RWPE2 (cell line): ENCODE data around the gene NOX5.

Experiments
- ATAC-seq: fragments of 200-7000 bp; cut with Tn5 transposase; 3 replicates; pipeline ENCODE4 v1.9.1; 2021; ENCODE audit warnings: low read depth
- DNase-seq: peaks from one replicate; pipeline ENCODE4 v3.0.0-alpha.2; 2020; ENCODE audit warnings: low spot score
- H3K27ac ChIP-seq: fragments of 450-650 bp; 2 replicates; pipeline ENCODE4 v1.5.1; 2017; ENCODE audit warnings: mild to moderate bottlenecking; ENCODE audit not compliant: poor library complexity, severe bottlenecking
- H3K27me3 ChIP-seq: fragments of 250-450 bp; sonication (Bioruptor Pico); 2 replicates; pipeline ENCODE4 v1.5.1; 2021; ENCODE audit warnings: mild to moderate bottlenecking, moderate library complexity; ENCODE audit not compliant: insufficient read depth, poor library complexity, severe bottlenecking
- H3K36me3 ChIP-seq: fragments of 250-450 bp; sonication (Bioruptor Pico); 2 replicates; pipeline ENCODE4 v1.5.1; 2020; ENCODE audit warnings: low read depth, mild to moderate bottlenecking, moderate library complexity
- H3K4me1 ChIP-seq: fragments of 250-450 bp; sonication (Bioruptor Pico); 2 replicates; pipeline ENCODE4 v1.5.1; 2021; ENCODE audit warnings: mild to moderate bottlenecking, moderate library complexity; ENCODE audit not compliant: insufficient read depth, poor library complexity, severe bottlenecking
- H3K4me3 ChIP-seq: fragments of 250-450 bp; sonication (Bioruptor Pico); 2 replicates; pipeline ENCODE4 v1.5.1; 2021; ENCODE audit warnings: mild to moderate bottlenecking, moderate library complexity; ENCODE audit not compliant: severe bottlenecking
- H3K9me3 ChIP-seq: fragments of 250-450 bp; sonication (Bioruptor Pico); 2 replicates; pipeline ENCODE4 v1.5.1; 2021; ENCODE audit warnings: mild to moderate bottlenecking, moderate library complexity; ENCODE audit not compliant: severe bottlenecking
- TF ChIP-seq, protein P1 (sequence below): fragments of 450-650 bp; IDR thresholded peaks from one replicate; pipeline ENCODE4 v1.5.1; 2017; ENCODE audit warnings: mild to moderate bottlenecking, moderate library complexity; ENCODE audit not compliant: poor library complexity, severe bottlenecking

The NOX5 gene

DNA sequence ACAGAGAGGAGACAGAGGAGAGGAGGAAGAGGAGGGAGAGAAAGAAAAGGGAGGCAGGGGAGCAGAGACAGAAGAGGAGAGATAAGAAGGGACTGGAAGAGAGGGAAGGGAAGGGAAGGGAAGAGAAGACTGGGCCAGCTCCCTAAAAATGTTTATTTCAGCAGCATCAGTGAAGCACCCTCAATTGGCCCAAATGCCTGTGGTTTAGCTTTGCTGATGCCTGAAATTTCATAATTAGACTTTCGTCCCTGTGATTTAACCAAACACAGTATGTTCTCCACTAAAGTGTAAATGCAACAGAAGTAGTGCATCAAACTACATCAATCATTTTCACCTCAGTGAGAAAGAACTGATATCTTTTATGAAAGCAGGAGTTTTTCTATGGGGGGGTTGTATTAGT is 55.9 kb downstream of the NOX5 start:
- H3K27me3 ChIP-seq: no peaks in the 10 kb centered on the region
- no peak for ATAC-seq
- DNase-seq: no peak
- no peaks in the 10 kb centered on the region for H3K4me1 ChIP-seq
- H3K9me3 ChIP-seq: no peaks in the 10 kb centered on the region
- no peaks in the 10 kb centered on the region for H3K36me3 ChIP-seq
- TF ChIP-seq, protein P1, sequence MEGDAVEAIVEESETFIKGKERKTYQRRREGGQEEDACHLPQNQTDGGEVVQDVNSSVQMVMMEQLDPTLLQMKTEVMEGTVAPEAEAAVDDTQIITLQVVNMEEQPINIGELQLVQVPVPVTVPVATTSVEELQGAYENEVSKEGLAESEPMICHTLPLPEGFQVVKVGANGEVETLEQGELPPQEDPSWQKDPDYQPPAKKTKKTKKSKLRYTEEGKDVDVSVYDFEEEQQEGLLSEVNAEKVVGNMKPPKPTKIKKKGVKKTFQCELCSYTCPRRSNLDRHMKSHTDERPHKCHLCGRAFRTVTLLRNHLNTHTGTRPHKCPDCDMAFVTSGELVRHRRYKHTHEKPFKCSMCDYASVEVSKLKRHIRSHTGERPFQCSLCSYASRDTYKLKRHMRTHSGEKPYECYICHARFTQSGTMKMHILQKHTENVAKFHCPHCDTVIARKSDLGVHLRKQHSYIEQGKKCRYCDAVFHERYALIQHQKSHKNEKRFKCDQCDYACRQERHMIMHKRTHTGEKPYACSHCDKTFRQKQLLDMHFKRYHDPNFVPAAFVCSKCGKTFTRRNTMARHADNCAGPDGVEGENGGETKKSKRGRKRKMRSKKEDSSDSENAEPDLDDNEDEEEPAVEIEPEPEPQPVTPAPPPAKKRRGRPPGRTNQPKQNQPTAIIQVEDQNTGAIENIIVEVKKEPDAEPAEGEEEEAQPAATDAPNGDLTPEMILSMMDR: no peak
- H3K27ac ChIP-seq: no peak overlapping the region
- H3K4me3 ChIP-seq: no peak overlapping the region

DNA sequence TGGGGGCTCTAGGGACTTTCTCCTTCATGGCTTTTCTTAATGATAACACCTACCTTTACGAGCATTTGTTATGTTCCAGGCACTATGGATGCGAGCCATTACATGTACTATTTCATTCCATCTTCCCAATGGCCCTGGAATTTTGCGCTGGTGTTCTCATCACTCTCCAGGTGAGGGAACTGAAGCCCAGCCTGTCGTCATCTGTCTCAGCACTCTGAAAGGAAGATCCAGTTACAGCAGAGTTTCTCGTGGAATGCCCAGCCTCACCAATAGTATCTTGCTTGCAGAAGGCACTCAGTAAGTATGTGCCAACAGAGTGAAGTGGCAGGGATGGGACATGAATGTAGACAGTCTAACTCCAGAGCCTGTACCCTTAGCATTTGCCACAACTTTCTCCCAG is 56.8 kb downstream of the NOX5 start:
- Histone ChIP-seq H3K4me1 (no peaks in the 10 kb centered on the region), H3K36me3 (no peaks in the 10 kb centered on the region), H3K27ac (no peak overlapping the region), H3K4me3 (no peak overlapping the region), H3K27me3 (no peaks in the 10 kb centered on the region), H3K9me3 (no peaks in the 10 kb centered on the region)
- TF ChIP-seq, protein P1: peak; percentile 12
- ATAC-seq: no peak
- peak; percentile 36 for DNase-seq

DNA sequence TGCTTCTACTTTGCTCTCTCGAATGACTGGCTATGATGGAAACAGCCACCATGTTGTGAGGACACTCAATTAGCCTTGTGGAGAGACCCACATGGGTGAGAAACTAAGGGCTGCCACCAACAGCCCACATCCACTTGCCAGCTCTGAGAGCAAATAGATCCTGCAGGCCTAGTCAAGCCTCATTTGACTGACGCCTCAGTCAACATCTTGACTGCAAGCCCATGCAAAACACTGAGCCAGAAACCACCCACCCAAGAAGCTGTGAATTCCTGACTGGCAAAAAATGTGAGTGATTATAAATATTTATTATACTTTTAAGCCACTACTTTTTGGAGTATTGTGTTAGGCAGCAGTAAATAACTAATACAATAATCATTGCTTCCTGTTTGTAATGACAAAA is 58.4 kb downstream of the NOX5 start:
- no peaks in the 10 kb centered on the region for H3K4me1 ChIP-seq
- no peak overlapping the region for H3K27ac ChIP-seq
- DNase-seq (no peak), ATAC-seq (no peak)
- H3K36me3 ChIP-seq: no peaks in the 10 kb centered on the region
- no peaks in the 10 kb centered on the region for H3K27me3 ChIP-seq
- H3K9me3 ChIP-seq: no peaks in the 10 kb centered on the region
- H3K4me3 ChIP-seq: no peak overlapping the region
- TF ChIP-seq, protein P1: no peak

DNA sequence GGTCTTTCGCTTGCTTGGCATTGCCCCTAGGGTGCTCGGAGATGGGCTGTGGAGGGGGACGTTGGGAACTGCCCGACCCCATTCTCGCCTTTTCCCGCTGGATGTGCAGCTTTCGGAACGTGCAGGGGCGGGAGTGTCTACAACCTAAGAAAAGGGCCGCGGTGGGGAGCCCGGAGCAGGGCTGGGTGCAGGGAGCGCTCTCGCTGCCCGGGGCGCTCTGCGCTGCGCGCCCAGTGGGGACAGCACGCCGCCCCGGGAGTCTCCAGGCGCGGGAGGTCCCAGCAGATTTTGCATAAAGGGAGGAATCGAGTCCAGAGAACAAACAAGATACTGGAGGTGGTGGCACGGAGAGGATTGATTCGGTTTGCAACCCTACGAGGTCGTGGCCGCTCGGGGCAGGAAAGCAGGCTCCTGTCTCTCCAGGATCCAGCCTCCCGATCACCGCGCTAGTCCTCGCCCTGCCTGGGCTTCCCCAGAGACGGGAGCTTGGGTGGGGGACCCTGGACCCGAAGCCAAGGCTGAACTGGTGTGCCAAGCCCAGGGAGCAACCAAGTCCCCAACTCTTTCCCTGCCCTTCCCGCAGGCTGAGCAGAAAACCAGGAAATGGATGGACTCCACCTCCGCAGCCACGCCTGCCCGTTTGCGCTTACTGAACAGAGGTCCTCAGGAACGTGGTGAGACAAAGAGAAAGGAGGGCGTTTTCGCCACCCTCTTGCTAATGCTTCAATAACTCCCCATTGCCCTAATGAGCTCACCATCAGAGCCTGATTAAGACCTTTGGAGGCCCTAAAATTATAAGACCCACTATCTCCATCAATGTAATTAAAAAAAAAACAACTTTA is 59.7 kb downstream of the NOX5 start:
- no peaks in the 10 kb centered on the region for H3K27me3 ChIP-seq
- peak; percentile 92 for ATAC-seq
- TF ChIP-seq, protein P1: peak; percentile 39
- peak overlapping the region; percentile 2 for H3K27ac ChIP-seq
- H3K9me3 ChIP-seq: no peaks in the 10 kb centered on the region
- H3K4me1 ChIP-seq: no peaks in the 10 kb centered on the region
- DNase-seq: peak; percentile 78
- H3K4me3 ChIP-seq: peak overlapping the region; percentile 47
- no peaks in the 10 kb centered on the region for H3K36me3 ChIP-seq

DNA sequence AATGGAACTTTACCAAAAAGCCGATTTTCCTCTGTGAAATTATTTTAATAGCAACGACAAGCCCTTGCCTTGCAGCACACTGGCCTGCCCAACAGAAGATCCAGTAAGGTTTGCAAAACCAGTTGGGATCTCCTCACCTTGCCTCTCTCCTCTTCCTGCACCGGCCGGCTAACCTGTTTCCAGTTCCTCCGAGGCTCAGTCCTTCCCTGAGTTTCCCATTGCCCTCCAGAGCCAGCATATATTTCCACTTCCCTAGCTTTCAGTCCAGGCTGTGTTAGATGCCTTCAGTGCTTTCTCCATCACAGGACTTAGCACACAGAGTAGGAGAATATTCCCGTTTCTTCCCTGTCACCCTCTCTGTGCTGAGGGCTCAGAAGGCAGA is 60.3 kb downstream of the NOX5 start:
- no peak overlapping the region for H3K27ac ChIP-seq

More for the DNA sequence above, 60.3 kb downstream of the NOX5 start:
- Histone ChIP-seq H3K4me1 (no peaks in the 10 kb centered on the region), H3K9me3 (no peaks in the 10 kb centered on the region), H3K4me3 (peak overlapping the region; percentile 47), H3K36me3 (no peaks in the 10 kb centered on the region), H3K27me3 (no peaks in the 10 kb centered on the region)
- ATAC-seq: no peak
- TF ChIP-seq, protein P1: no peak
- peak; percentile 49 for DNase-seq
